Choroid plexus epithelial cell (primary cell): ENCODE data around the gene SORCS1.

Experiments
- DNase-seq: peaks from one replicate; pipeline ENCODE4 v3.0.0-alpha.2; 2010; ENCODE audit warnings: low read depth
- H3K4me3 ChIP-seq: 2 replicates; pipeline ENCODE4 v1.5.1; 2011; ENCODE audit warnings: low read depth, mild to moderate bottlenecking, control low read depth, low read length, moderate library complexity
- CTCF ChIP-seq: conservative IDR thresholded peaks from 2 replicates; pipeline ENCODE4 v1.5.1; 2011; ENCODE audit warnings: low read depth, mild to moderate bottlenecking, control low read depth, inconsistent platforms, low read length, moderate library complexity

SORCS1 gene

GRCh38 chr10:106793617-106794016 lies 370.9 kb downstream of the SORCS1 start:
- no peak overlapping the region for H3K4me3 ChIP-seq
- no peak for TF ChIP-seq CTCF
- DNase-seq: no peak

- DNase-seq: no peak
- no peak overlapping the region for H3K4me3 ChIP-seq
- no peak for TF ChIP-seq CTCF
Measured at GRCh38 chr10:106789623-106790022, 374.9 kb downstream of the SORCS1 start.

GRCh38 chr10:106788982-106789381 lies 375.5 kb downstream of the SORCS1 start:
- DNase-seq: no peak
- no peak for TF ChIP-seq CTCF

GRCh38 chr10:106785528-106785927 lies 379.0 kb downstream of the SORCS1 start:
- H3K4me3 ChIP-seq: no peak overlapping the region
- no peak for TF ChIP-seq CTCF
- no peak for DNase-seq

More at GRCh38 chr10:106788982-106789381, 375.5 kb downstream of the SORCS1 start:
- no peak overlapping the region for H3K4me3 ChIP-seq

- no peak for TF ChIP-seq CTCF
- DNase-seq: no peak
- no peak overlapping the region for H3K4me3 ChIP-seq
Measured at GRCh38 chr10:106780632-106781031, 383.9 kb downstream of the SORCS1 start.

- no peak for TF ChIP-seq CTCF
- DNase-seq: no peak
- no peak overlapping the region for H3K4me3 ChIP-seq
Measured at GRCh38 chr10:106777841-106778240, 386.7 kb downstream of the SORCS1 start.

GRCh38 chr10:106775127-106775526 lies 389.4 kb downstream of the SORCS1 start:
- H3K4me3 ChIP-seq: no peak overlapping the region
- no peak for TF ChIP-seq CTCF
- DNase-seq: no peak
